Ramos (cell line): Measurements from ENCODE around the gene ARSB.

ENCODE experiments used
- in situ Hi-C: fragments of 300-500 bp; cut with MboI; formaldehyde crosslinking; loops from one replicate; pipeline ENCODE4 v1.14.3; 2022; ENCODE audit warnings: low sequenced_read_pairs; ENCODE audit not compliant: unreplicated experiment

Gene ARSB

DNA sequence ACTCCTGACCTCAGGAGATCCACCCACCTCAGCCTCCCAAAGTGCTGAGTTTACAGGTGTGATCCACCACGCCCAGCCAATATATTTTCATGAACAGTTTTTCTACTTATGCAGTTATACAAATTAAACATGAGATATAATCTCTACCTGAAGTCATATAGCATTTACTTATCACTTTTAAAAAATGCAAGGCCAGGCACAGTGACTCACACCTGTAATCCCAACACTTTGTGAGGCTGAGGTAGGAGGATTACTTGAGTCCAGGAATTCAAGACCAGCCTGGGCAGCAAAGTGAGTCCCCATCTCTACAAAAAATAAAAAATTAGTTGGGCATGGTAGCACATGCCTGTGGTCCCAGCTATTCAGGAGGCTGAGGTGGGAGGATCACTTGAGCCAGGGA, 171.8 kb downstream of the ARSB start:
- in situ Hi-C loops, result no loop called here

DNA sequence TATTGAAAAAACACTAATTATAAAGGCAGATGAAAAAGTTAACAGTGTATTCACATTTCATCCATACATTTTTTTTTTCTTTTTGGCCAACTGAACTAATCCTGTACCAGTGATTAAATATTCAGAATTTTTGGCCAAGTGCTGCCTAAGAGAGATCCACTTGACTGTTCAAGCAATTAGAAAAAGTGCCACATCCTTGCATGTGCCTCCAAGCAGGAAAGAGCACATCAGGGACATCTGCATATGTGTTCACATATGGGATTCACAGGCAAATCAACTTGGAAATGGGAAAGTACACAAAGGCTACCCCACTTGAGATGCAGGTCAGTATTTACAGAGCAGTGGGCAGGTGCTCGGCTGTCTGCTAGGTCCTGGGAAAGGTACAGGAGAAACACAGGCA, 173.2 kb downstream of the ARSB start:
- in situ Hi-C loops, result no loop called here

- in situ Hi-C loops, result no loop called here
Observed at GRCh38 chr5:78811121-78811817, 173.8 kb downstream of the ARSB start.

DNA sequence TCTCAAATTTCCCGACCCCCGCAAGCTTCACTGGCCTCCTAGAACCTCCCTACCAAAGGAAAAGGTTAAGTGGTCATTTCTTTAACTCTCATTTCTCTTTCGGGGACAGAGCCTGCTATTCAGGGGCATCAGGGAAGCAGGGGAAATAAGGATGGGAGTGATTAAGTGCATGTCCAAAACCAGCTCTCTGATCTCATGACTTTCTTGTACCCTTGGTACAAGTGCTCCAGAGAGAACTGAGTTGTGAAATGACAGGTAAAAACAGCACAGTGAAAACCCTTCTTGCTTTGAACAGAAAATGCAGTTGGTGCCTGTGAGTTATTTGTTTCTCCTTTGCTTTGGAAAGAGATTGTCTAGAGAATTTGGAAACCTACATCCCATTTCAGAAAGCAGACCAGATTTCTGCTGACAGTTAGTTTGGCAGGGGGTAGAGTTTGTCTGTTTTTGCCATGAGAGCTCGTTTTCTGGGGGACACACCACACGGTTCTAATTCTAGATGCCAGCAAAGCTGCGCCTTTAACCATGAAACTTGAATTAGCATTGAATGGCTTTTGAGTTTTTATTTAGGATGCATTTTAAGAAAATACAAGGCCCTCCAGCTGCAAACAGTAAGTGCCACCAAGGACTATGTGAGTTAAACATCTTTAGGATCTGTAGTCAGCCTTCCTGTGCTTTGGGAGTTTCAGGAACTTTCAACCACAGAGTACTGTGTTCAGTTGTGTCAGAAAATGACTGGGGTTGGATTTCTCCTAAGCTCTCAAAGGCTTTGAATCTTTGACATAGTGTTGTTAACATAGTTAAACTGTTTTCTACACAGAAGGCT, 174.8 kb downstream of the ARSB start:
- in situ Hi-C loops, result no loop called here

- in situ Hi-C loops, result no loop called here
Observed at GRCh38 chr5:78809444-78809843, 175.7 kb downstream of the ARSB start.

DNA sequence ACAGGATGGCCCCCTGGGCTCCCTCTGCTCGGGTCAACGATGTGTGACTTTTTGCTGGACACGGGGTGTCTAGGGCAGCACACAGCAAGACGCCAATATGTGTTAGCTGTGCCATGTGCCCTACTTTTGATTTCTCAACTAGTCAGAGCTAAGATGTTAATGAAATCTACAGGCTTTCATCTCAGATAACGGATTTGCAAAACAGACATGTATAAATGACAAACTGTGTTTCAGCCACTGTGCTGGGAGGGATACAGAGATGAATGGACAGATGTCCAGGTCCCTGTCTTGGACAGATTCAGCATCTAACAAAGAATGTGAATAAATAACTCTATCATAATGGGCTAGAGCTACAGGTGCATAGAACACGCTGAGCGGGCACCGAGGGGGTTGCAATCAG, 176.3 kb downstream of the ARSB start:
- in situ Hi-C loops, result no loop called here

GRCh38 chr5:78808380-78808779, 176.7 kb downstream of the ARSB start:
- in situ Hi-C loops, result no loop called here

DNA sequence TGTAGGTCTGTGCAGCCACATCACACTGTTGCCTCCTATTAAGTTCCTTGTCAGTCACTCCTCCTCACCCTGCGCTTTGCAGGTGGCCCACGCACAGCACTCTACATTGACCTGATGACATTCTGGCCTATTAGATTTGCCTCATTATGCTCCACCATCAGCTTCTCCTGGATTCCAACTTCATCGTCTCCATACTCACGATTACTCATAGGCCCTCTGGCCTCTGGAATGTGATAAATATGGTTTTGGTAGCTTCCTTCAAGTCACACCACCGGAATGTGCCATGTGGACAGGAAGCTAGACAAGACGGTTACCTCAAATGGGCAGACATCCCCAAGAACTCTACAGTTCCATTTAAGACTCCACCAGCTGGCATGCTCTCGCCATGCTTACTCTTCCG, 178.6 kb downstream of the ARSB start:
- in situ Hi-C loops, result no loop called here

- in situ Hi-C loops, result no loop called here
Observed at GRCh38 chr5:78805474-78806124, 179.5 kb downstream of the ARSB start.

- in situ Hi-C loops, result no loop called here
Observed at GRCh38 chr5:78804995-78805394, 180.1 kb downstream of the ARSB start.

DNA sequence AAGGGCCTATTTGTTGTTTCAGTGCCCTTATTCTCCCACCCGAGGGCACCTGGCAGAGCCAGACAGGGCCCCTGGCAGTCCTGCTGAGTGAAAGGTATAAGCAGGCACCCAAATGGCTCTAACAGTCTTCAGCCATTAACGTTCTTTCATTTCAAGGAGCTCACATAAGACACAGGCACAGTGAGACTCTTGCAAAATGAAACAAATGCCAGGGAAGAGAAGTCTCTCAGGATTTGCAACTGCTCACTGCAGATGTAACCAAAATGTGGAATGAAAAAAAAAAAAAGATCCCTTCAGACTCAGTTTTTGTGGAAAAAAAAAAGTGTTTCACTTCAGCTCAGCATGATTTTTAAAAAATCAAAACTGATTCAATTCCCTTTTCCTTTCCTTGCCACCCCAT, 181.2 kb downstream of the ARSB start:
- in situ Hi-C loops, result no loop called here

DNA sequence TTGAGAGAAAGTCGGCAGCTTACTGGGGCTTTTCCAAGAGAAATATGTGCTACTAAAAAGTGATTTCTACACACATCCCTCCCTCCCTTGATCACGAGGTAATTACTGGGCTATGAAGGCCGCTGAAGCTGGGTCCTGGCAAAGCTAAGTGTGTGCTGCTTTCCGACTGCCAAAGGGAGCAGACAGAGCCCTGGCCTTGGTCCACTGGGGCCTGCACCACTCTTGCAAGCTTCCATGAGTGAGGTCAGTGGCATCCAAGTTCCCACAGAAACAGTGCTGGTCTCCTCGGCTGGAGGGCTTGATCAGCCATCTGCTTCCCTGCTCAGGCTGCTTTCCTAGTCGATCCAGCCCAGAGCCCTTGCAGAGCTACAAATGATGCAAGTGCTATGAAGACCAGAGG, 181.8 kb downstream of the ARSB start:
- in situ Hi-C loops, result no loop called here

DNA sequence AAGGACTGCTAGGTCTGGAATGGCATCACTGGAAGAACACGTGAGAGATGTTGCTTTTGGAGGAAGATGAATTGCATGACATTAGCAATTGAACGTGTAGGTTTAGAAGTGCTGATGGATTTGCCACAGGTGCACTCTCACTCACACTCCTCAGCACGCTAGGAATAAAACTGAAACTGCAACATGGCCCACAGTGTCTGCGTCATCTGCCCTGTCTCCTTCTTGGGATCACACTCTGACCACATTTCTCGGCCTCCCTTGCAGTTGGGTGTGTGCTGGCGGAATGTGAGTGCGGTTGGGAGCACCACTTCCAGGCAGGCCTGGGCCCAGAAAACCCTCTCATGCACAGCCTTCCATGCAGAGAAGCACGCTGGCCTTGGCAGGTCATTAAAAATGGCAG, 183.7 kb downstream of the ARSB start:
- in situ Hi-C loops, result no loop called here

DNA sequence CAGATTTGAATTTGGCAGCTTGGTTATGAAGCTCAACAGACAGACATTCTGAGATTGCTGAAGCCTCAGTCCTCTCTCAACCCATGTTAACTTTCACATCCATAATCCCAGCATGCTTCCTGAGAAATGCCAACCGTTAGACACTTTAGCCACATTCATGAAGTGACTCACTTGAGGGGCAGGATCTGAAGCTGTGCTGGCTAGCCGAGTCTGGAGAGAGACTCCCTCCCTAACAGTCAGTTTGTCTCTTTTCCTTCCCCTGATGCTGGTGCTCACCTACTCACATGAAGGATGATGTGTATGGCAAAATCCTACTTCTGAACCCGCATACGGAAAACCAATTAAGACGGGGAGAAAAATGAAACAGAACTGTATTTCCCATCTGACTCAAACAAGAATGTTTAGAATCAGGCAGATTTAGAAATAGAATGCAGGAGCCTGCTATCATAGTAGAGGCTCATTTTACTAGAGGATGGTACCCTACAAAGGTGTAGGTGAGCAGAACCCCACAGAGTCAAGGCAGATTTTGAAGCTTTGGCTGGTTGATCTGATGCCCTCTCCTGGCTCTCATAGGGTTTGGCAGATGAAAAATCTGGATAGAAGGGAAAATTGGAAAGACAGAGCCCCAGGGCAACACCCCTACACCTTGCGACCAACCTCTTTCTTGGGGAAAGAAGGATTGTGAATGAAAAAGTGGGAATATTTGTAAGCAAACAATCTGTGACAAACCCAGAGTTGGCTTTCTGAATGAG, 185.7 kb downstream of the ARSB start:
- in situ Hi-C loops, result no loop called here

DNA sequence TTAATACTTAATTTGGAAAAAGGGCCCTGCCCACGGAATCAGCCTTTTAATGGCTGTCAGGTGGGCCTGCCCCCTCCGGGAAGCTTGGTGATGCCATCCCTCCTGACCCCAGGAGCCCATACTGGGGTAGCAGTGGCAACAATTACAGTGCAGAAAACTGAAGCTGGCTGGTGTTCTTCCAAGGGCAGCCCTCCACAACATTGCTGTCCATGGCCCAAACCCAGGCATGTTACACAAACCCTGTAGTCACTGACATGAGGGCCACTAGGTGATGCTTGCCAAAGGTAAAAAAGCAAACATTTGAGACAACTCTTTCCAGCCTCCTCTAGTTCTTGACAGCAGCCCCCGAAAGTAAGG, 186.5 kb downstream of the ARSB start:
- in situ Hi-C loops, result no loop called here

DNA sequence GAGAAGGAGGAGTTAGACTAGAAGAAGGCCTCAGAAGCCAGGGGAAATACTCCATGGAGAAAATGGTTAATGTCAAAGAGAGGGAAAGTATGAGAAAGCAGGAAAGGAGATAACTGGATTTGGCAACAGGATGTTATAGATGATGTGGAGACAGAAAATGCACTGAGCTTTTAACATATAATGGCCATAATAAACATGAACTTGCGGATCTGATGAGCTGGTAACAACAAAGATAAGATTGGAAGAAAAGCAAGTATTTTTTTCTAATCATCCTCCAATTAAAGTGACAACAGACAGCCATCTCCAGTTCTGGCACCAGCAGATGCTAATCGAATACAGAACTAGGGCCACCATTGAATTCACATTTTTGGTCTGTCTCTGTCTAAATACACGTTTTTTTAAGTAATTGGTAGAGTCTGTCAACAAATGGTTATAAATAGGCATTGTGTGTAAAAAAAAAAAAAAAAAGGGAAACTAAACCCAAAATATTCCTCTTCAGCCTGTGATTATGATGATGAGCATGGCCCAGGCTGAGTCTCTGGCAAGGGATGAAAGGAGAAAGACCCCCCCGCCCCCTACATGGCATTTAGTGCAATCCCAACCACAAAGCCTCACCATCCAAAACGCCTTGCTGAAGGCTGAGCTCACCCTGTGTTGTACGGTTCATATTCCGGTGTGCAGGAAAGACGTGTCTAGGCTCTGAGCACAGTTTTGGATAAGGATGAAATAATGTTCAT, 187.0 kb downstream of the ARSB start:
- in situ Hi-C loops, result no loop called here

GRCh38 chr5:78795757-78796156, 189.4 kb downstream of the ARSB start:
- in situ Hi-C loops, result no loop called here

DNA sequence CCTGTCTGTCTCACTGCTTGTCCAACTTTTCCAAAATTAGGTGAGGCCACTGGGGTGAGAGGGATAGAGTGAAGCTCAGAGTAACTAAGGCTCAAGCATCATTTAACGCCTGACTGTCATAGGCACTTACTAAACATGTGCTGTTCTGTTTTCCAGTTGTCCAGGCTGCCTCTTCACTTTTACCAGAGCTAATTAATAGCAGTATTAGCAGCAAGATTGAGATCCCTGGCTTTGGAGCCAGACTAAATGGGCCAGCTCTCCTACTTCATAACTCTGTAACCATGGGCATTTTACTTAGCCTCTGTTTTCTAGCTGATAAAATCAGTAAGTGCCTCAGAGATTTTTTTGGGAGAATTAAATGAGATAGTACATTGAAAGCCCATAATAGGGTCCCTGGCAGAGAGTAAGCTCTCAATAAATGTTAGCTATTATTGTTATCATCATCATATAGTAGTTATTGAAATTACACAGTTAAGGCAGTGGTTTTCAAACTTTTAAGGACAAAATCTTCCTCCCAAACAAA, 190.4 kb downstream of the ARSB start:
- in situ Hi-C loops, result no loop called here

DNA sequence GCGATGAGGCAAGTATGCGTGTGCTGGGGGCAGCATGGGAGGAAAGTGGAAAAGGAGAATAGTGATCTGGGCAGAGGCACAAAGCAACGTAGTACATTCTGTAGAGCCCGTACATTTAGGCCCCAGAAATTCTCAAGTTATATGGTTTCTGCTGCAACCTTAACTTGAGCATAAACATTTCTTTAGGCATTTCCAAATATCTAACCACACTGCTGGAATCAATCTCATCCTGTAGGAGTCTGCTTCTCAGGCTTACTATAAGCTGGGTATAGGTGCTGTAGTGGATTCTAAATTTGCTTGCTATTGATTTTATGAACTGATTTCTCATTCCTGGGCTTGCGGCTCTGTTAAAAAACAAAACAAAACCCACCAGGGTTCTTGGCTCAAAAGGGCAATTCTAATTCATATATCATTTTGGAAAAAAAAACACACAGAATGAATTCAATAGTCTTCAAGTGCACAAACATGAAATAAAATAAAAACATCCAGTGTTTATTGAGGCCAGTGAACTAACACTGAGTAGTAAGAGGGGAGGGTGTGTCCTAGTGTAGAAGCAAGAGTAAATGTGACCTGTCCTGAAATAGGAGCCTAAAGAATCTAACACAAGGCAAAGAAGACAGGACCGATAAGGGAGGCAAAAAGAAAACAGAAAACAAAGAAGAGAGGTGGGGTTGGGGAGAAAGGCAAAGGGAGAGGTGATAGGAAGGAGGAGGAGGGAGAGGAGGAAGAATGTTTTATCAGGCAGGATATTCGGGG, 191.0 kb downstream of the ARSB start:
- in situ Hi-C loops, result no loop called here
